ENCODE measurements around the gene ZMAT5.

DNA sequence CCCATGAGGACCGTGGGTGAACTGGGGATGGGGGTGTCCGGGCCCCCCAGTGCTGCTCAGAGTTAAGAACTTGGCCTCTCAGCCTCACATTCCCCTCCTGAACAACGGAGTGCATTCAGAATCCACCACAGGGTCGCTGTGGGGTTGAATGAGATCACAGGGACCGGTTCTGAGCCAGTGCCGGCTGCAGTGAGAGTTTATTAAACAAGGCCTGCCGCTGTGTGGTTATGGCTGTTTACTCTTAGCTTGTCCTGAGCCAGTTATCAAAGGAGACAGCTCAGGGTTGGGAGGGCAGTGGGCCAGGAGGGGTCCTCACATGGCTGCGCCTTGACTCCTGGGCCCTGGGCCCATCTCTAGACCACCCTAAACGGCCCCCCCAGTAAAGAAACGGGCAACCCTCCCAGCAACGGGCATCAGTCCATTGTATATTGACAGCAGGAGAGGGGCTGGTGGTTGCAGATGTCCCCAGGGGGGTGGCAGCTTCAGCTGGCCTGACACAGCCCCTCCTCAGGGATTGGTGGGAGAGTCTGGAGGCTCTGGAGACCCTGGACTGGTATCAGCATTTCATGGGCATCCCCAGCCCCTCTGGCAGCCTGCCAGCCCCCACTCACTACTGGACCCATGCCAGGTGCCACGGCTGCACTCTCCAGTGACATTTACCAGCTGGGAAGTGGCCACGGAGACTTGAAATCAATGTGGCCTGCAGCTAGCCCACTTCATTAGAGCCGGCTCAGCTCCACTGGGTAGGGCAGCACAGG lies 62.1 kb downstream of the ZMAT5 start:
- TF ChIP-seq, protein P1, sequence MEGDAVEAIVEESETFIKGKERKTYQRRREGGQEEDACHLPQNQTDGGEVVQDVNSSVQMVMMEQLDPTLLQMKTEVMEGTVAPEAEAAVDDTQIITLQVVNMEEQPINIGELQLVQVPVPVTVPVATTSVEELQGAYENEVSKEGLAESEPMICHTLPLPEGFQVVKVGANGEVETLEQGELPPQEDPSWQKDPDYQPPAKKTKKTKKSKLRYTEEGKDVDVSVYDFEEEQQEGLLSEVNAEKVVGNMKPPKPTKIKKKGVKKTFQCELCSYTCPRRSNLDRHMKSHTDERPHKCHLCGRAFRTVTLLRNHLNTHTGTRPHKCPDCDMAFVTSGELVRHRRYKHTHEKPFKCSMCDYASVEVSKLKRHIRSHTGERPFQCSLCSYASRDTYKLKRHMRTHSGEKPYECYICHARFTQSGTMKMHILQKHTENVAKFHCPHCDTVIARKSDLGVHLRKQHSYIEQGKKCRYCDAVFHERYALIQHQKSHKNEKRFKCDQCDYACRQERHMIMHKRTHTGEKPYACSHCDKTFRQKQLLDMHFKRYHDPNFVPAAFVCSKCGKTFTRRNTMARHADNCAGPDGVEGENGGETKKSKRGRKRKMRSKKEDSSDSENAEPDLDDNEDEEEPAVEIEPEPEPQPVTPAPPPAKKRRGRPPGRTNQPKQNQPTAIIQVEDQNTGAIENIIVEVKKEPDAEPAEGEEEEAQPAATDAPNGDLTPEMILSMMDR (IDR thresholded peaks at IDR 0.05; ENCODE audit: low read length), result no peak
- TF ChIP-seq EZH2 (IDR thresholded peaks at IDR 0.05; ENCODE audit: borderline replicate concordance, low read length), result no peak

Measured in OCI-LY1 (cell line).